Measurements from ENCODE around the gene MAML2.

The MAML2 gene

DNA sequence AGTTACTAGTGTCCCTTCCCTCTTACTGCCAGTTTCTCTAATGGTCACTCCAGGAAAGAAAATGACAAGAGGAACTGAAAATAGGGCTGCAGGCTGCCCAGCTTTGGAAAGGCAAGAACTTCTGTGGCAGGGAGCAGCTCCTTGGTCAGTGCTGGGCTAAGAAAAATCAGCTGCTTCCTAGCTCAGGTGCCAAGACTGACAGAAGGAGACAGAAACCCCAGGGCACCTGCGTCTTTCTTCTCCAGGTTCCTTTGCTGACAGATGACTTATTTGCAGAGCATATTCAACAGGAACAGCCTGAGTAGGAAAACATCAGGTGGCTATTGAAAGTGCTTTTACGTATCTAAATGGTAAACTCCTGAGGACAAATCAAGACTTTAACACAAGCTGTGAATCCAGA lies 25.4 kb downstream of the MAML2 start:
- DNase-seq = no peak

DNA sequence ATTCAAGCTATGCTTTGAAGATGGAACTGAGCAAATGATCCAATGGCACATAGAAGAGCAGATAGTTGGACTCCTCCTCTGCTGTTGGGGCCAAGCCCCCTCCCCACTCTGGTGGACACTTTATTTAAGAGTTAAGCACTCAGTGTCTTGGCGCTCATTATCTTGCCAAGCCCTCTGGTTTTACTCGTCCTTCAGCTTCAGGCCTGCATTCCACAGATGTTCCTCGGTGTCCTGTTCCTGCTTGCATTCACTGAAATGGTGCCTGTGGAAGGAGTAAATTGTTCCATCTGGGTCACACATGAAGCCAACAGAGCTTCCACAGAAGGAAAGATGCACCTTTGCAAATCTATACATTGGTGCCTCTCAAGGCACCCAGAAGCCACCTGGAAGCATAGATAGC lies 26.1 kb downstream of the MAML2 start:
- peak; percentile 49 for DNase-seq

DNA sequence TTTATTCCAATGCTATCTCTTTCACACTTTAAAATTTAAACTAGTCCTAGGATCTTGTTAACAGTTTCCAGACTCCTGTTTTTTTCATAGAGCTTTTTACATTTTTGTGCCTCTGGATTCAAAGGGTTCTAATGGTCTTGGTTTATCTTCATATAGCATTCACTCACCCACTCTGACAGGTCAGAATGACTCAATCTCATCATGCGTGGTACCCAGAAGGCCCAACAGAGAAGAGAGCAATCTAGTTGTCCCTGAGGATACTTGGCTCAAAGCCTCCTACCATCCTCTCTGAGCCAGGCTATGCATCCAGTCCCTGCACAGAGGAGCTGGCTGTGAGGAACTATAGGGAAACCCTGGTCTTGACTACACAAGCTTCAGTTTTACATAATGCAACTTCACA lies 27.5 kb downstream of the MAML2 start:
- no peak for DNase-seq

DNA sequence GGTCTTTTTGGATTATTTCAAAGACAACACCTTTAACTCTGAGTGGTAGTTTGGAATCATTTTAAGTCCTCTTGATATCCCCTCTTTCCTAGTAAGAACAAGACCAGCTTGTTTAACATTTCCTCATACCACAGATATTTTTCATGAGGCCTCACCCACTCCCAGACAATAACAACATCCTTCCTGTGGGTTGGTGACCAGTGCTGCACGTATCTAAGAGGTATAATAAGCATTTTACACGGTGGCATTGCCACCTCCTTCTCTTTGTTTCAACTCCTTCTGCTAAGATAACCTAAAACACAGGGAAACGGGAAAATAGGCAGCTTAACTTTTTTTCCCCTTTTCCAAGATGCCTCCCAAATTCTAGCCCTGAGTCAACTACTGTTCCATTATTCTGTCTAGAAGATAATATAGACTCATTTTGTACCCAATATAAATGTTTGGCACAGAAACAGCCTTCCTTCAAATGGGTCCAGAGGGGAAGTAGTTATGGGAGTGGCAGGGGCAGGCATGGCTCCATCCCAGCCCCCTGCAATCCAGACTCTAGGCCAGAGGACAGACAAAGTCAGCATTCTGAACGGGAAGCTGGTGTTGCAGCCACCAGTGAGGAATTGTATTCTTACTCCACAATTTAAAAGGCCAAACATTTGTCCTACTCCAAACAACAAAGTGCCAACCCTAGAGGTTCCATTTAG lies 28.5 kb downstream of the MAML2 start:
- peak; percentile 72 for DNase-seq

DNA sequence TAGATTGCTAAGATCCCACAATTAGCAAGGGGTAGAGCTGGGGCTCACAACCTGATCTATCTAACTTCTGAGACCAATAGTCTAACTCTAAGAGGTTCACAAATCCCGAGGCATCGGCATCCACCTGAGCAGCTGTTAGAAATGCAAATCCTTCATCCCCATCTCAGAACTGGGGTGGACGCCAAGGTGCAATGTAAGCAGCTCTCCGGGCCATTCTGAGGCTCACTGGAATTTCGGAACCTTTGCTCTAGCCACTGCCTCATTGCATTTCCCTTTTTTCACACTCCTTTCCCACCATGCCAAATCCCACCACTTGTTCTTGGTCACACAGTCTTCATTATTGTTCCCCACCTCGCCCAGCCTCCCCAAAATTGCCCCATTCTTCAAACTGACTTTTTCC lies 29.8 kb downstream of the MAML2 start:
- DNase-seq = no peak

DNA sequence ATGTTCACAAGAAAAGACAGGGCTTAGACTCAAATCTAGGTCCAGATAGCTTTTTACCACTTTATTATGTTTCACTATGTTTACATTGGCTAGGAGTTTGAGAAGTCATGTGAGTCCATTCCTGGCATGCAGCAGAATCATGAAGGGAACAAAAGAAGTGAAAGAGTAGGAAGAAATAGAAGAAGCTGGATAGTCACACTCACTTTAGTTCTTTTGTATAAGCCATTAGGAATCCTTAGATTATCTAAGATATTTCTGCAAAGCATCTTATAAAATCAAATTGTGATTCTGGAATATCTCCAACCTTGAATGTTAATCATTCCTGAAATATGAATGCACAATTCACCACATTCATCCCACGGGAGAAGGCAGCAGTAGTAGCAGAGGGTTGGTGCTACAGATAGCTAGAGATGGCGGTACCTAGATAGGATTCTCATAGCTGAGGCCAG lies 31.9 kb downstream of the MAML2 start:
- DNase-seq = peak; percentile 88

DNA sequence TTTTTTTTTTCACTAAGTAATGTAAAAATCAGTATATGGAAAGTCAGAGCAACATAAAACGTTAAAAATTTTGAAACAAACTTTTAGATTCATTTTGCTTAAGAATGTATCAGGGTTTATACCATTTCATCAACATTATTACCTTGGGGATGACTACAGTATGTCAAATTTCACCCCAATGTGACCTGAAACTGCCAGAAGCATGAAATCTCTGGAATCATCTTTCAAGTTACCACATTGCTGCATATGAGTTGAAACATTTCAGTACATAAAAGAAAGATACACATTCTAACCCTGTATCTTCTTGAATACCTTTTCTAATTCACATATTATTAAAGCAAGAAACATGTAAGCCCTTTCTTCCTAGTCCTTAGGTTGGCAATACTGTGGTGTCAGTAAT lies 32.8 kb downstream of the MAML2 start:
- DNase-seq = no peak

DNA sequence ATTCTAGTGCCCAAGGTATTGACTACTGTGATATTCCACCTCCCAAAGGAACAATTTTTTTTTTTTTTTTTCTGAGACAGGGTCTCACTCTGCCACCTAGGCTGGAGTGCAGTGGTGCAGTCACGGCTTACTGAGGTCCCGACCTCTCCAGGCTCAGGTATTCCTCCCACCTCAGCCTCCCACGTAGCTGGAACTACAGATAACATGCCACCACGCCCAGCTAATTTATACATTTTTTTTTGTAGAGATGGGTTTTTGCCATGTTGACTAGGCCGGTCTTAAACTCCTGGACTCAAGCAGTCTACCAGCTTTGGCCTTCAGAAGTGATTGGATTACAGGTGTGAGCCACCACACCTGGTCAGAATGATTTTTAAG lies 33.4 kb downstream of the MAML2 start:
- DNase-seq = no peak

DNA sequence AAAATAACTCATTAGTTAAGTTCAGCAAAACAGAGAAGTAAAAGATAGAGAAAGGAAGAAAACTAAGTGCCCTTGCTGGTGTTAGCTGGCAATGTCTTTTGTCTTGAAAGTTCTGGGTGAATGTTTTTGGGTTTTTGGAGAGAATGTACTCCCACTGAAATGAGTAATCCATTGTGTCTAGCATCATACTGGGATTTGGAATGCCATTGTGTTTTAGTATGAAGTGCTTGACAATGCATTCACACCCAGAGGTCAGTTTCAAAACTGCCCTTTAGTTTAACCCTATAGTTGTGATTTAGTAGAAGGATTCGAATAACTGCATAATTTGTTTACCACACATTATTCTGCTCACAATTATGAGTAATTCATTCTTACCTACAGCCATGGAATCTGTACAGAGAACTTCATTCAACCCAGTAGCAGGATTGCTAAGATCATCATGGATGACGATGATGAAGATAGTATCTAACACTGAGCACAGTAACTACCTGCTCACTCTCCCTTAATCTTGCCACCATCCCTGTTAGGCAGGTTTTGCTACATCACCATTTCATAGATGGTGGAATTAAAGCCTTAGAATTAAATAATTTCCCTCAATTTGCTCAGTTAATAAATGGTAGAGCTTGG lies 33.9 kb downstream of the MAML2 start:
- DNase-seq = peak; percentile 42

DNA sequence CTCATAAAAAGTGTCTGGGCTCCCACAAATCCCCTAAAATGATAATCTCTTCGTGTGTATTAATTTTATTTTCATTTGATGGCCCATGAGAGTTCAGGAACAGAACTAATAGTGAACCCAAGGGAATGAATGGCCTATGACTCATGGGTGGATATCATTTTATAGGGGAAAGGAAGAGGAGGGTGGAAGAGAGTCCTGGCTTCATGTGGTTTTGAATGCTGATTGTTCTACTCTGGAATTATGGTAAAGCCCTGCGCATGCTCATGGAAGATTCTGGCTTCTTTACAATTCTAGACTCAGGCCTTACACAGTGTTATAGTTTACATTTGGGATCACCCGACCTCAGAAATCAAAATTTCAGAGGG lies 35.2 kb downstream of the MAML2 start:
- DNase-seq = peak; percentile 93

DNA sequence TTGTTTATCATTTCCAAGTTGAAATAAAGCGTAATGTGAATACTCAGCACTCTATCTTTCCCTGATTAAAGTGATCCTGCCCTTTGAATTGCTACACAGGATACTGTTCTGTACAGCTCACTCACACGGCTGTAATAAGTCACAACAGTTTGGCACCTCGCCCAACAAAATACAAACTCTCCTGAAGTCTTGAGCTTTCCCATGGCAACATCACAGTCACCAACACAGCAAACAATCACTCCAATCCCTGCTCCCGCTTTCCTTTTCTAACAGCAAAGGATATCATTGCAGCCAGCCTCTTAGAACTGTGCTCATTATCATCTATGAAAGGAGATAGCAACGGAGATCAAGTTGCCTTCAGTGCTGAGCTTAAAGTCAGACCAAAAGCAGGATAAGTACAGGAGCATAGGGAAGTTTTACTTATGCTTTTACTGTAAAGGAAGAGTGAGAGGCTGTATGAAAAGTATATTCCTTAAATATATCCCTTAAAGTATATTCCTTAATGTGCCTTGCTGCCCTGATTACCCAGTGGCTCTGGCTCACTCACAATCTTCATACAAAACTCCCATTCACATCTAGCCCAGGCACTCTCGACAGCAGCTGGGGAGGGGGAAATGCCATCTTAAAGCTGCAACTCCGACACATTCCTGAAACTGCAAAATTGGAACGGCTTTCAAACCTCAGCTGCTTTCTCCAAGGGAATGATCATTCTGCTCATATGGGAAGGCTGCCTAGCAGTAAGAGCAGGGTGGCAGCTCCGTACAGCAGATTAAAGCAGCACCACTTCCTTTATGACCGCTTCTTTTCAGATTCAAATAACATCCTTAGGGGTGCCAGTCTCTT lies 35.8 kb downstream of the MAML2 start:
- peak; percentile 98 for DNase-seq

DNA sequence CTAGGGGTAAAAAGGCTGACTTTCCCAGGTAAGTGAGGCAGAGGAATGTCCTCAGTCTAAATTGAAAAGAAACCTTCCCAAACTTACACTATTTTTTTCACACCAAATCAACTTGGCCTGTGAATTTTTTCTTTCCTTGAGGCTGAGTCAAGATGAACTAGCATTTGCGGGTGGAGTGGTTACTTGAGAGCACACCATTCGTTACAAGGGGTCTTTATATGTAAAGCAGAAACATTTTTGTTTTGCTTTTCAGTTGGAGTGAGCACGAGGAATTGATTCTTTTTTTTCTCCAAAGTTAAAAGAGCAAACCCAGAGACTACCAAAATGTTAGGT lies 36.4 kb downstream of the MAML2 start:
- peak; percentile 35 for DNase-seq

DNA sequence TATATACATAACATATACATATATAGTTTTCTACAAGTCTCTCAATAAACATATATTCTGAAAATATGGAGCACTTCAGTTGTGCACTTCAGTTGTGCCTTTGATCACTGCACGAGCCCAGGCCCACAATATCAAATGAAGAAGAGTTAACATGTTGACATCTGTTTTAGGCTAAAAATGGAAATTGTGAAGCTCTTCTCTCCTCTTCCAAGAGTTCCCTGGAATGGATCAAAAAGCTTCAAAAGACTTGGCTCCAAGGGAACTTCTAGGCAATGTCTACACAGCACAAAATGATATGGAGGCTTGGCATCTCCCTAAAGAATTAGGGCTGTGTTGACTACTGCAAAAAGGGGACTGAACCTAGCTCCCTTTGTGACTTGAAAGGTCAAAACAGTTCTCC lies 36.9 kb downstream of the MAML2 start:
- DNase-seq = no peak

DNA sequence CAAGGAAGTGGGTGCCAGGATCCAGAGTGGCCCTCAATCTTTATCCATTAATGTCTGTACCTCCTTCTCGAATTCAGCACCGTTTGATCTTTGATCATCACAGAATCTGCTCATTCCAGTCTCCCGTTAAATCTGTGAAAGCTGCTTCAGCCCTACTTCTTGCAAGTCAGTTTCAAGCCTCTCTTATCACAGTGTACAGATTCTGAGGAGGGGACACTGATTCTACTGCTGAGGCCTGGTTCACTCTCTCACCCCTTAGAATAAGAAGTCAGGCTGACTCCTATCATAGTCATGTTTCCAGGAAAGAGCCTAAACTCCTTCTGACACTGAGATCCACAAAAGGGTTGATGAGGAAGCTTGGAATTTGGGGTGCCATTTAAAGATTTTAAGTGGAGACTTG lies 39.0 kb downstream of the MAML2 start:
- DNase-seq = no peak

DNA sequence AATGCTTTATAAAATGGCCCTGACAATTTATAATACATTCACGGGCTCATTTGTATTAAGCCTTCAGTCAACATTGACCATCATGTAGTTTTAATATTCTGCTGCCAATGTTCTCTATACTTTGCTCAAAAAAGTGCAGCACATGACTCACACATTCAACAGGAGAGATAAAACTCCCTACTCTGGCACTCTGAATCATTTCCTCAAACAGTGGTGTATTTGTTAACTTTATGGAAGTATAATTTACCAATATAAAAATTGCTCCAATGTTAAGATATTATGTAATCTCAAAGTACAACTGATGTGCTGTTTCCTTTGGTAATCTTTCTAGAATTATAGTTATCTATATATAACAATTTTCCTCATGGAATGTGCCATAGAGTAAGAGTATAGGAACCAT lies 39.9 kb downstream of the MAML2 start:
- peak; percentile 68 for DNase-seq

DNA sequence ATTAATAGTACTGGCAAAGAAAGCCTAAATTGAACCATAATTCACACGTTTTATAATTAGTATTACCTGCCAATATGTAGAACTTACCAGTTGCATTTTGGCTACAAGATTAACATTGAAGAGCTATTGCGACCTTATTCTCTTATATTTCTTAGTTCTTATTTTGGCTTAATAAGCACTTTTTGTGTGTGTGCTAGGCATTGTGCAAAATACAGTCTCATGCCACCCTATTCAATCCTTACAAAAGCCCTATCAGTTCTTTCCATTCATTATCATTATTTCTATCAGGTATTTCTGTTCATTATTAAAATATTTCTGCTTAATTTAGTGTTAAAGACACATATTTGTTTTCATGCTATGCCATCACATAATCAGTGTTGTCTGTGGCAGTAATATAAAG lies 41.2 kb downstream of the MAML2 start:
- no peak for DNase-seq

DNA sequence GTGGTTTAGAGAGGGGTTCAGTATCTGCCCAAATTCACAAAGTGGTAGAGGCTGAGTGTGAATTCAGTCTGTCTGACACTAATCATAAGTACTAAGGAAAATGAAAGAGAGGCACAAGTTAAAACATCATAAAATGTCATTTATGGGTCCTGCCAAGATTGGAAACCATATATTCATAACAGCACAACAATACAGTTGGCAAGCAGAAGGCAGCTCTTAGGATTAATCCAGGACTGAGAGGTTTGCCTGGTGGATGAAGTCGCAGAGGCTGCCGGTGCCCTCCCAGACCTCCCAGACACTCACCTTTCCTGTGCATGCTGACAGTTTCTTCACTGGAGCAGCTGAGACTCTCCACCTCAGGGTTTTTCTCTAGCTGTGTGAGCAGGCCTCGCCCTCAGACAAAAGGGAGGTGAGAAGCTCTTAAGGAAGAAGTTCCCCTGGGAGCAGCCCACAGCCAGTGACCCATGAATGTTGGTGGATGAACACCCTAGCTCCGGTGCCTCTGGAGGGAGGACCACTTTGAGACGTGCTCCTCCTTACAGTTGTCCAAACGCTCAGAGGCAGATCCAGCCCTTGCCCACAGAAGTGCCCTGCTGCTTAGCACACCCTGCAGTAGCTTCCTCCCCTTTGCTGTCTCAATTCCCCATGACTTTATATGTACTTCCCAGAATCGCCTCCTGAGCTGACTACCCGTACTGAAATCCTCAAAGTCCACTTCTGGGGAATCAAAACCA lies 43.7 kb downstream of the MAML2 start:
- no peak for DNase-seq

DNA sequence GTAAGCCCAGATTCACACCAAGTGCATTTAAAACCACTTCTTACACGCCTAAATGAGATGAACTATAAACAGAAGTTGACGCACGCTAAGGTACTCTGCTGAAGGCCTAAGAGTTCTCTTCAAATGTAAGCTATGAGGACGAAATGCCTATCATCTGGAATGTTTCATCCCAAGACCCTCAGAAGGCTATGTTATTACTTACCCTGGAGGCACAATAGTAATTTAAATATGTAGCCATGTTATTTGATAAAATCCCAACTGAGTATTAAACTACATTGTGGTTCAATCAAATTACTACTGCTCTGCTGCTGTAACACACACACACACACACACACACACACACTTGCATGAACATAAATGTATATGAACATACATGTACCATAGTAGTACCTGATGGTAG lies 47.6 kb downstream of the MAML2 start:
- no peak for DNase-seq

DNA sequence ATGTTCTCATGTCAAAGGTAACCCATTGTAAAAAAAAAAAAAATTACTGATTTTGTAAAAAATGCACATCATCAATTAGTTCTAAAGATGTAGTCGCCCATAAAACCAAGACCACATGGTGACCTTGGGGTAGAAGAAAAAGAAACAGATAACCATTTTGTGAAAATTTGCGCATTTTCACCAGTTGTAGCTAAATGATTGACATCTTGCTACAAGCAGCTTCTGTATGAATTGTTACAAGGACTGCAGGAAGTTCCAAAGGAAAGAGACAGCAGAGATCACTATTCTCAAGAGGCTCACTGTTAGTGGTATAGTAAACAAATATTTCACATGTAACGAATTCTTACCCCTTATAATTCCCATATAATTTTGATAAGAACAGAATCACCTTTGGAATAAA lies 48.7 kb downstream of the MAML2 start:
- DNase-seq = no peak

DNA sequence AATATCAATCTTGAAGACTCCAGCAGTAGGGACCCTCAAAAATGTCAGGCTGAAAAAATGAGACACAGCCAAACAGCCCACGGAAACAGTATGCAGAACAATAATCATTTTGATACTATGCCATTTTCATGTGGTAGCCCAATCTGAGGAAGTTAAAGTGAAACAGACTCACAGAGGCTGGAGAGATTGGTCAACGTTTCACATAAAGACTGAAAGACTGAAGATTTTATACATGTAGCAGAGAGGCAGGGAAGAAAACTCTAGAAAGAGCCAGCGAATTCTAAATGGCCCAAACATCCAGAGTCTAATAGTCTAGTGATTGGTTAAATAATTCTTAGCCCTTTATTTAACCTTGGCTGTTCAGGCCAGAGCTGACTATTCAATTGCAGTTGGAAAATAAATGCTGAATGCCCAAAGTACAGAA lies 49.4 kb downstream of the MAML2 start:
- peak; percentile 28 for DNase-seq

DNA sequence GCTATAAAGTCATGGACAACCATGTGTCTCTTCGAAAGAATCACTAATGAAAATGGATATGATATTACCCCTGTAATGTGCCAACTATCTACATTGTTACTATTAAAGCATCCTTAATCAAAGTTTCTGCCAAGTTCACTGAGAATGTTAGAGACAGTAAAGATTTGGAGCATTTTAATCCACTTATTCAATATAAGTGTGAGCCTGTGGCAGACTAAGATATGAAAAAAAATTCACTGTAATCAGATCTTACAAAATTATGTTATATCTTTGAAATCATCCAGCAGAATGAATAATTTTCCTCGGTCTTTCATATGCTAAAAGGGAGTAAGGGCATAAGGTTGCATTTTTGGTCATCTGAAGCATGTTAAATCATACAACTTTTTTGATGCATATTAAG lies 49.9 kb downstream of the MAML2 start:
- no peak for DNase-seq

DNA sequence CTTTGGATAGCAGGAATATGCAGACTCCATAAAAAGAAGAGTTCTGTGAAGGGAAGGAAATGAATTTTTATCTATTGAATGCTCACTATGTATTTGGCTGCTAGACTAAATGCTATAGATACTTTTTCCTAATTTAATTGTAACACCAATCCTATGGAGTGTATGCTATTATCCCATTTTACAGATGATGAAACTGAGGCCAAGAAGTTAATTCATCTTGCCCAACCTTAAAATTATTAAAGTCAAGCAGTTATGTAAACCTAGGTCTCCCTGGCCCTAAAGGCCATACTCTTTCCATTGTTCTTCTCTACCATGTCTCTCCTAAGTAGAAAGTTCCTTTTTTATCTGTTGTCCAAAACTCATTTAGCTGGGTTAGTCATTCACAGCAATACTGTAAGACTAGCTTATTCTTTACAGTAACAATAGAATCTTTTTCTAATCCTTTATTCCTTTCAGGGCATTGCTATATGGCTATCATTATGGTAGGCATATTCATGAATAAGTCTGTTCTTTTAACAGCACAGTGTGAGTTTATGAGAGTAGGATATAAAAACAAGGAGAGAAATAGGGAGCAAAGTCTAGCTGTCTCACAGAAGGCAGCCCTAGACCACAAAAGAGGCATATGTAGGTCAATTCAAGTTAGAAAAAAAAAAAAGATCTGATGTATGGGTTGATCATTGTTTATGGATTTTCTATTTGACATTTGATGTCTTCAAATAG lies 50.5 kb downstream of the MAML2 start:
- DNase-seq = no peak

DNA sequence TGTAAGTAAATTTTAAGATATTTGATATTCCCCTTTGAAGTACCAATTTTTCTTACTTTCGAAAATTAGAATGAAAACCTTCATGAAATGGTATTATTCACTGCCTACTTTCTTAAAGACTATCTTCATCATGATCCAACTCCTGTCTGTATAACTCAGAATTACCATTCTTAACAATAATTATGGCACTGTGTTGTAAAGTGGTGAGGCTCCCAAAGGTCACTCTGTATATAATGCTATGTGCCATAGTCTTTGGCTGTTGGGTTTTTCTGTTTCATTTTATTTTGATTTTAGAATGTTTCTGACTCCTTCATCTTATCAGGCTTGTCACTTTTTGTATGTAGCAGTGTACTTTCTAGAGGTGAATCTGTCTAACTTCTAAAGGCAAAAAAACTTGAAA lies 52.4 kb downstream of the MAML2 start:
- DNase-seq = no peak
